DOHH2 (cell line): Measurements from ENCODE around the gene SEMA3E.
A peak's percentile ranks its signal among the peaks of the same experiment; 100 is the strongest.

Experiments
- H3F3A ChIP-seq: fragments of 200-600 bp; sonication (generic), shearing (Covaris generic); 2 replicates; pipeline ENCODE4 v1.6.0; 2016; ENCODE audit warnings: antibody characterized with exemption, mild to moderate bottlenecking; ENCODE audit not compliant: control insufficient read depth, insufficient read depth
- H3K27ac ChIP-seq: fragments of 200-600 bp; sonication (generic); 2 replicates; pipeline ENCODE4 v1.5.1; 2014; ENCODE audit warnings: low read depth, mild to moderate bottlenecking, low read length, moderate library complexity
- H3K27me3 ChIP-seq: fragments of 200-600 bp; sonication (generic); 2 replicates; pipeline ENCODE4 v1.6.1; 2014; ENCODE audit warnings: mild to moderate bottlenecking, low read length, mixed read lengths; ENCODE audit not compliant: control insufficient read depth
- H3K36me3 ChIP-seq: fragments of 200-600 bp; sonication (generic); 2 replicates; pipeline ENCODE4 v1.6.1; 2014; ENCODE audit warnings: mild to moderate bottlenecking, low read length, moderate library complexity, mixed read lengths; ENCODE audit not compliant: control insufficient read depth
- H3K4me1 ChIP-seq: fragments of 200-600 bp; sonication (generic); 2 replicates; pipeline ENCODE4 v1.6.1; 2014; ENCODE audit warnings: mild to moderate bottlenecking, low read length, mixed read lengths; ENCODE audit not compliant: control insufficient read depth
- H3K4me2 ChIP-seq: fragments of 200-600 bp; sonication (generic); 2 replicates; pipeline ENCODE4 v1.6.0; 2014; ENCODE audit warnings: mild to moderate bottlenecking, low read length, moderate library complexity
- H3K4me3 ChIP-seq: fragments of 200-600 bp; sonication (generic); 2 replicates; pipeline ENCODE4 v1.5.1; 2014; ENCODE audit warnings: mild to moderate bottlenecking, low read length, mixed read lengths
- H3K79me2 ChIP-seq: fragments of 200-600 bp; sonication (generic); 2 replicates; pipeline ENCODE4 v1.6.1; 2014; ENCODE audit warnings: mild to moderate bottlenecking, low read length, mixed read lengths; ENCODE audit not compliant: control insufficient read depth
- H3K9me2 ChIP-seq: fragments of 200-600 bp; sonication (generic); replicated peaks from 2 replicates; pipeline ENCODE4 v1.6.1; 2014; ENCODE audit warnings: mild to moderate bottlenecking, low read length, mixed read lengths; ENCODE audit not compliant: control insufficient read depth
- H3K9me3 ChIP-seq: fragments of 200-600 bp; sonication (generic); 2 replicates; pipeline ENCODE4 v1.6.1; 2014; ENCODE audit warnings: antibody characterized with exemption, low read length, mixed read lengths; ENCODE audit not compliant: control insufficient read depth, insufficient read depth
- H4K20me1 ChIP-seq: fragments of 200-600 bp; sonication (generic); 2 replicates; pipeline ENCODE4 v1.6.0; 2014; ENCODE audit warnings: low read depth, mild to moderate bottlenecking, antibody characterized with exemption, low read length, moderate library complexity; ENCODE audit not compliant: control insufficient read depth, insufficient read depth
- CTCF ChIP-seq: fragments of 200-600 bp; sonication (generic); IDR thresholded peaks from one replicate; pipeline ENCODE4 v1.5.1; 2014; ENCODE audit warnings: antibody characterized with exemption, mild to moderate bottlenecking, low read depth, low read length; ENCODE audit not compliant: poor library complexity, severe bottlenecking
- EZH2phosphoT487 ChIP-seq: fragments of 200-600 bp; sonication (generic); IDR thresholded peaks from 2 replicates; pipeline ENCODE4 v1.6.1; 2017; ENCODE audit warnings: borderline replicate concordance, mild to moderate bottlenecking, antibody characterized with exemption, low read length, moderate library complexity, mixed read lengths

The SEMA3E gene

DNA sequence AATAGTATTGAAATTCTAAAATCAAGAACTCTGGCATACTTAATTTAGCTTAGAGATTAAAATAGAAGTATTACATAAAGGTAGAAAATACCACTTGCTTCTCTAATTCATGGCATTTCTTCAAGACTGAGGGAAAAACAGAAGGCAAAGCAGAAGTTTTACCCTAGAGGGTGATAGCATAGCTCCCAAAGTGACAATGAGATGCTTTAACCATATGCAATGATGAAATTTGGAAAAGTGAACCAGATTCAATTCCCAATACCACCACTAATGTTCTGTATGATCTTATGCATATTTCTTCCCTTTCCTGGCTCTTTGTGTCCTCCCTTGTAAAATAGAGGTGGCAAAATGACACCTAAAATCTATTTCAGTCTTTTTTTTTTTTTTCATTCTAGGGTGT lies 260.5 kb downstream of the SEMA3E start:
- H3K4me2 ChIP-seq = no peak overlapping the region
- no peaks in the 10 kb centered on the region for H3F3A ChIP-seq
- no peaks in the 10 kb centered on the region for H3K9me2 ChIP-seq
- TF ChIP-seq EZH2phosphoT487 (no peak), CTCF (no peak)
- H4K20me1 ChIP-seq = no peaks in the 10 kb centered on the region
- no peaks in the 10 kb centered on the region for H3K4me1 ChIP-seq
- H3K79me2 ChIP-seq = no peaks in the 10 kb centered on the region
- no peaks in the 10 kb centered on the region for H3K27me3 ChIP-seq
- no peak overlapping the region for H3K27ac ChIP-seq
- H3K4me3 ChIP-seq = no peak overlapping the region
- no peaks in the 10 kb centered on the region for H3K36me3 ChIP-seq
- H3K9me3 ChIP-seq = peaks cover 6% of the 10 kb centered on the region

DNA sequence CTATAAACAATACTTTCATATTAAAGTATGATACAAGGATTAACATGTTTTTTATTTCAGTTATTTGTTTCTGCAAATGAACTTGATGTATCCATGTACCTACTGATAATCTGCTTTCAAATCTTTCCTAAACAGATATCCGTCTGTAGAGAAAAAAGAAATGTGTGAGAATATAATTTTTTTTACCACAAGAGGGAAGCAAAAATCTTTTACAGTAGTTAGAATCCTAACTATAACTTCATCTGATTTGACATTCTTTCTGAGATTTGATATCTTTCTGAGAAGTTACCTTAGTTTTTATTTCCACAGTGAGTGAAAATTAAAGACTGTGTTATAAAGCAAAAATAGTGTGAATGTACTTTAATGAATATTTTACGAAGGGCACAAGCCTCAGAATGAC lies 282.3 kb downstream of the SEMA3E start:
- Histone ChIP-seq H3K4me1 (no peaks in the 10 kb centered on the region), H3K9me2 (no peaks in the 10 kb centered on the region), H3K36me3 (no peaks in the 10 kb centered on the region), H3K27me3 (no peaks in the 10 kb centered on the region), H3K4me2 (no peak overlapping the region), H3K9me3 (no peaks in the 10 kb centered on the region), H4K20me1 (no peaks in the 10 kb centered on the region), H3K79me2 (no peaks in the 10 kb centered on the region), H3F3A (no peaks in the 10 kb centered on the region), H3K4me3 (no peak overlapping the region), H3K27ac (no peak overlapping the region)
- TF ChIP-seq EZH2phosphoT487 = no peak
- TF ChIP-seq CTCF = peak; percentile 27

DNA sequence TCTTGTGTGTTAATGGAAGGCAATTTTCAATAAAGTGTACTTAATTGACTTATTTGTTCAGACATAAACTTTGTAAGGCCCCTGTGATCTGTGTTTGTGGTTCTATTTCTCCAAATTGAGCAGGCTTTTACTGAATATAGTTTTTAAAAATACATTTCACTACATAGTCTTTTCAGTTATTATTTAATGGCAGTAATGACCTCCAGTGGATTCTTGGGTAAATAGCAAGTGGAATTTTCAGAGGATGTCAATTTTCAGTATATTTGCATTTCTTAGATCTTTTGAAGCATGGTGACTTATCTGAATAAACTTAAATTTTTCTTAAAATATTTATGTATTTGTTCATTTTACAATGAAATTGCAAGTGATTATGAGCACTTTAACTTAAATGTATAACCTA lies 283.2 kb downstream of the SEMA3E start:
- H4K20me1 ChIP-seq = no peaks in the 10 kb centered on the region
- no peak overlapping the region for H3K4me3 ChIP-seq
- H3K9me2 ChIP-seq = no peaks in the 10 kb centered on the region
- H3K27me3 ChIP-seq = no peaks in the 10 kb centered on the region
- no peak overlapping the region for H3K27ac ChIP-seq
- H3K4me2 ChIP-seq = no peak overlapping the region
- no peaks in the 10 kb centered on the region for H3K9me3 ChIP-seq
- no peaks in the 10 kb centered on the region for H3K4me1 ChIP-seq
- H3F3A ChIP-seq = no peaks in the 10 kb centered on the region
- H3K79me2 ChIP-seq = no peaks in the 10 kb centered on the region
- H3K36me3 ChIP-seq = no peaks in the 10 kb centered on the region
- no peak for TF ChIP-seq CTCF
- TF ChIP-seq EZH2phosphoT487 = no peak
